Sigmoid colon (tissue), 4 donors: Measurements from ENCODE around the gene OXCT1.

Source experiments
- CTCF ChIP-seq, 4 experiments: fragments of 450-650 bp in 3 of 4; fragments of 200-600 bp in 1 of 4; IDR thresholded peaks; one replicate each; pipeline ENCODE4 v1.5.1; 2016 to 2019; ENCODE audit warnings: antibody characterized with exemption in 4 of 4, mild to moderate bottlenecking in 3 of 4, moderate library complexity in 2 of 4
- EP300 ChIP-seq, 4 donors: sonication (generic); formaldehyde crosslinking; IDR thresholded peaks; one replicate each; pipeline ENCODE4 v1.6.1; 2017; ENCODE audit warnings: antibody characterized with exemption in 4 of 4

DNA sequence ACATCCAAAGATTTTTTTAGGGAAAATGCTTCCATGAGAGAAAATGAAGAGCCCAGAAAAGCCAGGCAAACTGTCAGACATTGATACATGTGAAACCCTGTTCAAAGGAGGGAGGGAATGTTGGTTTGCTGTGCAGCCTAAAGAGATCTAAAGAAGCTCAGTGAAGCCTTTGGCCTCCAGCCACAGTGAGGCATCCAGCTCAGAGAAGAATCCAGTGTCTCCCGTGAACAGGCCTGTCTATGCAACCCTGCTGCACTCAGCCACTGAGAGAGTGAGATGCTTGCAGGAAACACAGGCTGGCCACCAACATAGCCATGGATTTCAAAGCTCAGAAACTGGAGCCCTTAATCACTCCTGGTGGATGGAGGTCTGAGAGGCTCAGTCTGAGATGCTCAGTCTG lies 188.4 kb downstream of the OXCT1 start:
- no peak for TF ChIP-seq CTCF (IDR thresholded peaks at IDR 0.05)
- no peak for TF ChIP-seq EP300 (IDR thresholded peaks at IDR 0.05)
